ENCODE results near the gene CCDC50. TPM values are rescaled to one million over a fixed set of nuclear protein-coding genes. Genes with fewer than 3 reads are reported as not detected.

Gene CCDC50
- total RNA-seq, 2 experiments from 2014 or later: 31.4 to 43.9 TPM

DNA sequence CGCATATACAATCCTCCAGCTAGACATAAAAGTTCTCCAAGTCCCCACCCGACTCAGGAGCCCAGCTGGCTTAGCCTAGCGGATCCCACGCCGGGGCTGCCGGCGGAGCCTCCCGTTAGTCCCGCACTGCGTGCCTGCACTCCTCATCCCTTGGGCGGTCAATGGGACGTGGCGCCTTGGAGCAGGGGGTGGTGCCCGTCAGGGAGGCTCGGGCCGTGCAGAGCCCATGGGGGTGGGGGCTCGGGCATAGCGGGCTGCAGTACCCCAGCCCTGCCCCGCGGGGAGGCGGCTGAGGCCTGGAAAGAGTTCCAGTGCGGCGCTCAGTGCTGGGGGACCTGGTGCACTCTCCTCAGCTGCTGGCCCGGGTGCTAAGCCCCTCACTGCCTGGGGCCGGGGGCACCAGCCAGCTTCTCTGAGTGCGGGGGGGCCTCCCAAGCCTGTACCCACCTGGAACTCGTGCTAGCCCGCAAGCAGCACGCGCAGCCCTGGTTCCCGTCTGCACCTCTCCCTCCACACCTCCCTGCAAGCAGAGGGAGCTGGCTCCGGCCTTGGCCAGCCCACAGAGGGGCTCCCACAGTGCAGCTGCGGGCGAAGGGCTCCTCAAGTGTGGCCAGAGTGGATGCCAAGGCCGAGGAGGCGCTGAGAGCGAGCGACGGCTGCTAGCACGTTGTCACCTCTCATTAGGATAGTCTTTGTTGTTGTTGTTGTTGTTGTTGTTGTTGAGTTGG, 12.2 kb upstream of the CCDC50 start:
- no peak overlapping the region for H2AFZ ChIP-seq (ENCODE audit: low read length)
- H3K79me2 ChIP-seq (ENCODE audit: insufficient read depth, low read depth, low read length): no peaks in the 10 kb centered on the region
- no peak overlapping the region for H3K27ac ChIP-seq (ENCODE audit: low read depth, low read length, poor library complexity, severe bottlenecking)
- H3K4me1 ChIP-seq (ENCODE audit: insufficient read depth, low read length, poor library complexity, severe bottlenecking): no peaks in the 10 kb centered on the region
- no peak for DNase-seq (ENCODE audit: low spot score)
- intact Hi-C loops (cut with micrococcal nuclease; ENCODE audit: unreplicated experiment): no loop called here
- H3K36me3 ChIP-seq (ENCODE audit: insufficient read depth, low read length): no peaks in the 10 kb centered on the region
- H3K9me2 ChIP-seq (ENCODE audit: insufficient read depth, low read length): no peaks in the 10 kb centered on the region
- BruUV-seq (replicated peaks): no TSS peak
- H3K9me3 ChIP-seq (ENCODE audit: low read length): no peaks in the 10 kb centered on the region
- H3K4me3 ChIP-seq (ENCODE audit: low read depth, low read length, poor library complexity, severe bottlenecking): no peak overlapping the region
- CTCF ChIA-PET (ENCODE audit: unreplicated experiment): no interaction called here
- POLR2A ChIA-PET: interaction anchor here (0.9 to 1.7 kb wide), 4 partner anchors 15 to 862 kb away, joined by 3 to 7 read pairs (median 5); no protein-coding TSS in a partner anchor
- H4K20me1 ChIP-seq (ENCODE audit: insufficient read depth, low read length): no peaks in the 10 kb centered on the region
- H3K4me2 ChIP-seq (ENCODE audit: low read length): no peak overlapping the region
- no peak for TF ChIP-seq EZH2phosphoT487 (IDR thresholded peaks at IDR 0.05; ENCODE audit: borderline replicate concordance, low read depth, low read length)
- TF ChIP-seq, protein P1, sequence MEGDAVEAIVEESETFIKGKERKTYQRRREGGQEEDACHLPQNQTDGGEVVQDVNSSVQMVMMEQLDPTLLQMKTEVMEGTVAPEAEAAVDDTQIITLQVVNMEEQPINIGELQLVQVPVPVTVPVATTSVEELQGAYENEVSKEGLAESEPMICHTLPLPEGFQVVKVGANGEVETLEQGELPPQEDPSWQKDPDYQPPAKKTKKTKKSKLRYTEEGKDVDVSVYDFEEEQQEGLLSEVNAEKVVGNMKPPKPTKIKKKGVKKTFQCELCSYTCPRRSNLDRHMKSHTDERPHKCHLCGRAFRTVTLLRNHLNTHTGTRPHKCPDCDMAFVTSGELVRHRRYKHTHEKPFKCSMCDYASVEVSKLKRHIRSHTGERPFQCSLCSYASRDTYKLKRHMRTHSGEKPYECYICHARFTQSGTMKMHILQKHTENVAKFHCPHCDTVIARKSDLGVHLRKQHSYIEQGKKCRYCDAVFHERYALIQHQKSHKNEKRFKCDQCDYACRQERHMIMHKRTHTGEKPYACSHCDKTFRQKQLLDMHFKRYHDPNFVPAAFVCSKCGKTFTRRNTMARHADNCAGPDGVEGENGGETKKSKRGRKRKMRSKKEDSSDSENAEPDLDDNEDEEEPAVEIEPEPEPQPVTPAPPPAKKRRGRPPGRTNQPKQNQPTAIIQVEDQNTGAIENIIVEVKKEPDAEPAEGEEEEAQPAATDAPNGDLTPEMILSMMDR (conservative IDR thresholded peaks at IDR 0.05; ENCODE audit: low read length): no peak

DNA sequence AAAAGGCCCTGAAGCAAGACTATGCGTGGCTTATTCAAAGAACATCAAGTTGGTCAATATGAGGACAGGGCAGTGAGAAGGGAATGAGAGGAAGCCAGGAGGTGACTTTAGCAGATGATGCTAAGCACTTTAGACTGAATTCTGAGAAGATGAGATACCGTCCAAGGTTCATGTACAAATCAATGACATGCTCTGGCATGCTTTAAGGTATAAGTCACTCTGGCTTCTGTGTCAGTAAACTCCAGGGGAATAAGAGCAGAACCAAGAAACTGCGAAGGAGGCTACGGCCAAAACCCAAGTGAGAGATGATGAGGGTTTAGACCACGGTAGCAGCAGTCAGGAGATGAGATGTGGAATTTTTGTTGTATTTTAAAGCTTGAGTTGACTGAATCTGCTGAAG, 8.9 kb upstream of the CCDC50 start:
- TF ChIP-seq, protein P1 (conservative IDR thresholded peaks at IDR 0.05; ENCODE audit: low read length): no peak
- no peak for TF ChIP-seq EZH2phosphoT487 (IDR thresholded peaks at IDR 0.05; ENCODE audit: borderline replicate concordance, low read depth, low read length)
- Histone ChIP-seq H4K20me1 (ENCODE audit: insufficient read depth, low read length) (no peaks in the 10 kb centered on the region), H3K4me2 (ENCODE audit: low read length) (no peak overlapping the region), H3K9me3 (ENCODE audit: low read length) (no peaks in the 10 kb centered on the region), H3K36me3 (ENCODE audit: insufficient read depth, low read length) (no peaks in the 10 kb centered on the region), H2AFZ (ENCODE audit: low read length) (no peak overlapping the region), H3K27ac (ENCODE audit: low read depth, low read length, poor library complexity, severe bottlenecking) (no peak overlapping the region), H3K79me2 (ENCODE audit: insufficient read depth, low read depth, low read length) (no peaks in the 10 kb centered on the region), H3K9me2 (ENCODE audit: insufficient read depth, low read length) (no peaks in the 10 kb centered on the region), H3K4me3 (ENCODE audit: low read depth, low read length, poor library complexity, severe bottlenecking) (no peak overlapping the region), H3K4me1 (ENCODE audit: insufficient read depth, low read length, poor library complexity, severe bottlenecking) (no peaks in the 10 kb centered on the region)
- ChIA-PET CTCF (ENCODE audit: unreplicated experiment) (no interaction called here), POLR2A (interaction anchor here (0.6 to 1.3 kb wide), 2 partner anchors 25 to 170 kb away, joined by 4 to 6 read pairs; no protein-coding TSS in a partner anchor)
- no TSS peak for BruUV-seq (replicated peaks)
- DNase-seq (ENCODE audit: low spot score): no peak
- intact Hi-C loops (cut with micrococcal nuclease; ENCODE audit: unreplicated experiment): no loop called here
